Keratinocyte (primary cell): ENCODE data around the gene CSH2.

Source experiments
- CTCF ChIP-seq, 3 experiments: IDR thresholded peaks in 1 of 3; conservative IDR thresholded peaks in 1 of 3; optimal IDR thresholded peaks in 1 of 3; 2 replicates in 2 of 3; 3 replicates in 1 of 3; pipeline versions ENCODE3 to v1.5.1; 2011; ENCODE audit warnings: low read length in 3 of 3, mild to moderate bottlenecking in 3 of 3, moderate library complexity in 2 of 3, control low read depth in 1 of 3, inconsistent platforms in 1 of 3; ENCODE audit not compliant: insufficient read depth in 2 of 3; ENCODE audit errors: extremely low read depth in 1 of 3
- EZH2 ChIP-seq: IDR thresholded peaks from one replicate; pipeline ENCODE4 v1.6.1; 2012; ENCODE audit warnings: inconsistent platforms, mild to moderate bottlenecking, low read length, moderate library complexity

GRCh38 chr17:63917646-63918045 lies 44.2 kb upstream of the CSH2 start:
- no peak for TF ChIP-seq CTCF (optimal IDR thresholded peaks at IDR 0.05 in 1 of 3, IDR thresholded peaks at IDR 0.05 in 1 of 3, conservative IDR thresholded peaks at IDR 0.05 in 1 of 3; ENCODE audit: extremely low read depth in 1 of 3, insufficient read depth in 2 of 3, low read length in 3 of 3)
- TF ChIP-seq EZH2, result no peak
